Uterus (tissue), 2 donors: ENCODE measurements around the gene TRIM65.

Source experiments
- CTCF ChIP-seq, 4 experiments: fragments of 200-600 bp in 2 of 4; fragments of 450-650 bp in 2 of 4; sonication (generic) in 2 of 4; IDR thresholded peaks; one replicate each; pipeline ENCODE4 v1.5.1; 2016 to 2019; ENCODE audit warnings: antibody characterized with exemption in 4 of 4, mild to moderate bottlenecking in 2 of 4, moderate library complexity in 1 of 4
- POLR2A ChIP-seq, 2 donors: fragments of 450-650 bp; IDR thresholded peaks; one replicate each; pipeline ENCODE4 v1.6.1; 2016; ENCODE audit warnings: antibody characterized with exemption in 2 of 2, mild to moderate bottlenecking in 1 of 2, moderate library complexity in 1 of 2

GRCh38 chr17:75942473-75942872, 45.7 kb upstream of the TRIM65 start:
- TF ChIP-seq CTCF (IDR thresholded peaks at IDR 0.05) = no peak
- TF ChIP-seq POLR2A (IDR thresholded peaks at IDR 0.05) = no peak
